ENCODE data around the gene POC5.

- TF ChIP-seq POLR2A (IDR thresholded peaks at IDR 0.05): no peak
- TF ChIP-seq CTCF (IDR thresholded peaks at IDR 0.05): no peak
Measured at GRCh38 chr5:75626959-75627358, 90.3 kb downstream of the POC5 start.

Data from lower leg skin (tissue), 3 donors.